ENCODE measurements around the gene TSPAN17.

Gene TSPAN17

DNA sequence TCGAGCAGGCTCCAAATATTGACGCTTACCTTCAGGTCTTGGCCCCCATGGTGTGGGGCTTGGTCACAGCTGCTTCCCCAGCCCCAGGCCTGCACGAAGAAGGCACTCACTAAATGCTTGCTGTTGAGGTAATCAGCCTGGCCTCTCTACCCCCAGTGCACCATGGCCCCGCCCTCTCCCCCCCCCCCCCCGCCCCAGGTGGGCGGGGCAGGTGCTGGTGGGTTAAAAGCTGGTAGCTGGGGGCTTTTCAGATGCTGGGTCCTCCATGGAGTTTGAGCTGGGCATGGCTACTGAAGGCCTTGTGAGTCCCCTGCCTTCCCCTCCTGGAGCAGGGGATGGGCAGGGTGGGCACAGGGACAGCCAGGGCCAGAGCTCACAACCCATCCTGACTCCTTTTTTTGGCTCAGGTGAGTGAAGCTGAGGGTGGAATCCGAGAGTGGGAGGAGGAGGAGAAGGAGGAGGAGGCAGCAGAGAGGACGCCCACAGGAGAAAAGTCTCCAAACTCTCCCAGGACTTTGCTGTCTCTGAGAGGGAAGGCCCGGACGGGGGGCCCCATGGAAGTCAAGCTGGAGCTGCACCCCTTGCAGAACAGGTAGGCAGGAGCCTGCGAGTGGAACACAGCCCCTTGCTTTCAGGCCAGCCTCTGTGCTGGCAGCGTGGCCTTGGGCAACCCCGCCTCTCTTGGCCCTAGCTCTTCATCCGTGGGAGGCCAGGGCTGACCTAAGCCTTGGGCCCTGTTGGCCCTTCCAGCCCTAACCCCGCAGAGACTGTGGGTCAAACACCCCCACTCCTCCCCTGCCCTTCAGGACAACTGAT lies 4.4 kb upstream of the TSPAN17 start:
- DNase-seq = no peak

DNA sequence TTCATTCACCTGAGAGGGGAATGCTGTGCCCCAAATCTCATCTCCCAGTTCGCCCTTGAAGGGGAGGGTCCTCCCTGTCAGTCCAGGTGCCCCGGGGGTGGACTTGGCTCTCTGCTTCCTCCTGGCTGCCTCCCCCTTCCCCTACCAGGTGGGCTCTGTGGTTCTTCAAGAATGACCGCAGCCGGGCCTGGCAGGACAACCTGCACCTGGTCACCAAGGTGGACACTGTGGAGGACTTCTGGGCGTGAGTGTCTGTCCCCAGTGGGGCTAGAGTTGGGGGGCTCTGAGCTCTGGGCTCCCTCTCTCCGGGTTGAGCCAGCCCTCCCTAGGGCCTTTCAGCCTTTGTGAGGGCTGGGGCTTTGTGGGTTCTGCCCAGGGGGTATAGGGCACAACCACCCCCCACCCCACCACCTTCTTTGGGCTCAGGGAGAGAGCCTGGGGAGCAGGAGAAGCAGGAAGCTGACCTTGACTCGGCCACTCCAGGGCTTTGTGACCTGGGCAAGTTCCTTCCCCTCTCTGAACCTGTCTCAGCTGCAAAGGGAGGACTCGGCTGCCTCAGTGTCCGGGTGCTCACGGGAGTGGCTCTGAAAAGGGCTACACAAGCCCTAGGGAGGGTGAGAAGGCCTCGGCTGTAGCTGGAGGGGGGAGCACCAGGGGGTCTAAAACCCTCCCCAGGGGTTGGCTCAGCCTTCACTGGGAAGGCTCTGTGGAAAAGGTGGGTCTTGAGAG lies 3.6 kb upstream of the TSPAN17 start:
- DNase-seq = no peak

DNA sequence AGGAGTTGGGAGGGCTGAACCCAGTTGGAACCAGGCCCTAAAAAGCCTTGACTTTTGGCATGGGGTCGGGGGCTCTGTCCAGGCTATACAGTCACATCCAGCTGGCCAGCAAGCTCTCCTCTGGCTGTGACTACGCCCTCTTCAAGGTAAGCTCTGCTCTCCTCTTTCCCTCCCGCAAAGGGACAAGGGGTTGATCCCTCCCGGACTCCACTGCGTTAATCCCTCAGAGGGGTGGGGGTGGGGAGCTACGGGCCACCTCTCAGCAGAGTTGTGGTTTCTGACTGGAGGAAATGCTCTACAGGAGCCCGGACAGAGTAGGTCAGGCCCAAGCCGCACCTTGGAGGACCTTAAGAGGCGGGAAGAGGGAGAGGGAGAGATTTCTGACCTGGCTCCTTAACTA lies 3.0 kb upstream of the TSPAN17 start:
- DNase-seq = no peak

DNA sequence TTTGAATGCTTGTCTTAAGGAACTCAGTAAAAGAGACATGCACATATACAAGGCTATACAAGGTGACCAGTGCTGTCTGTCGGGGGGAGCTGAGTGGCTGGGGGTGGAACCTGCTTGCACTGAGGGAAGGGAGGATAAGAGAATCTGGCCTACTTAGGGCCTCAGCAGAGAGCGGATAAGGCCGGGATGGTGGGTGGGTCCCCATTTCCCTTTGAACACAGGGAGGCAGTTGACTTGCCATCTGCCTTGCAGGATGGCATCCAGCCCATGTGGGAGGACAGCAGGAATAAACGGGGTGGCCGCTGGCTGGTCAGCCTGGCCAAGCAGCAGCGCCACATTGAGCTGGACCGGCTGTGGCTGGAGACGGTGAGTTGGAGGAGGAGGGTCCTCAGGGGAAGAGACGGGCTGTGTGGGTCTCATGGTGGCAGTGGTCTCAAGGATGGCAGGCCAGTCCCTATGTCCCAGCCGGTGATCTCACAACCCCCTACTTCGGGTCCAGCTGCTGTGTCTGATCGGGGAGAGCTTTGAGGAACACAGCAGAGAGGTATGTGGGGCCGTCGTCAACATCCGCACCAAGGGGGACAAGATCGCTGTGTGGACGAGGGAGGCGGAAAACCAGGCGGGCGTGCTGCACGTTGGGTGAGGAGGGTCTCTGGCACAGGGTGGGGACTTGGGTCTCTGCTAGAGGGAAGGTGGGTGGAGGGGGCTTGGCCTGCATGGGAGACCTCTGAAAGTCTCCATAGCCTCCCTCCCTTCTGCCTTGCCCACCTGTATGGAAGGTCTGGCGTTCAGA lies 2.2 kb upstream of the TSPAN17 start:
- DNase-seq = no peak

DNA sequence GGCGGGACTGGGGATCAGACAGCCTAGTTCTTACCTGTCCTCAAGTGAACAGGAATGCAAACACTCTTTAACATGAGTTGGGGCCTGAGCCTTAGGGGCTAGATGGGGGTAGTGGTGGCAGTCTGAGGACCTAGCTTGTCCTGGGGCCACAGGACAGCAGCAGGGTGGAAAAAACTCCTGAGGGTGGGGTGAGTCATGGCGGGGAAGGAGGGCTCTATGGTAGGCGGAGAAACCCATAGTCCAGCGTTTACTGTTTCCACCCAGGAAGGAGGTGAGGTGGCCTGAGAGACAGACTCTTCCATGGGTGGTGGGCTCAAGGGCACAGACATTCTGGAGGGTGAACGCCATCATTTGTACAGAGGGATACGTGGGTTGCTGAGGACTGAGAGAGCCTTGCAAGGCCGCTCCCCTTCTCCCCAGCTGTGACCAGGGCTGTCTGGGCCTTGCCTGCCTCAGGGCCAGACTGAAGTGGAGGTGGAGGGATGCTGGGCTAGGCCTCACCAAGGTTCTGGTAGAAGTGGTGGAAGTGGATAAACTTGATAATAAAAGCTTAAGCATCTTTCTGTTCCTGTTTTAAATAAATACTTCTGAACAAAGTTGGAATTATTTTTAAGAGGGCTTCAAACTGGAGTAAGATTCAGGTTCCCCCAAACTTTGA lies 1.1 kb upstream of the TSPAN17 start:
- DNase-seq = no peak

DNA sequence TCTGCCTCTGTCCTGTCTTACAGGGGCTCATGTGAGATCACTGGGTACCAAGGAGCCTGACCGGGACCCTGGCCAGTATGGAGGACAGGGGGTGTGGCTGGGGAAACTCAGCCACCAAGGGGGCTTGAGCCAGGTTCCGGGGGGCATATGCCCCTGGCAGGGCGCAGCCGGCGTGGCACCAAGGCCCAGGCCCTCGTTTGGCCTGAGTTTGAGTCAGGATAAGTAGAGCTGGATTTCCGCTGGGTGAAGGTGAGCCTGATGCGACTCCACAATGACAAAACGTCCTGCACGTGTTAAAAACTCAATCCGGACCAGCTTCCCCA lies 616 bp upstream of the TSPAN17 start:
- DNase-seq = no peak

DNA sequence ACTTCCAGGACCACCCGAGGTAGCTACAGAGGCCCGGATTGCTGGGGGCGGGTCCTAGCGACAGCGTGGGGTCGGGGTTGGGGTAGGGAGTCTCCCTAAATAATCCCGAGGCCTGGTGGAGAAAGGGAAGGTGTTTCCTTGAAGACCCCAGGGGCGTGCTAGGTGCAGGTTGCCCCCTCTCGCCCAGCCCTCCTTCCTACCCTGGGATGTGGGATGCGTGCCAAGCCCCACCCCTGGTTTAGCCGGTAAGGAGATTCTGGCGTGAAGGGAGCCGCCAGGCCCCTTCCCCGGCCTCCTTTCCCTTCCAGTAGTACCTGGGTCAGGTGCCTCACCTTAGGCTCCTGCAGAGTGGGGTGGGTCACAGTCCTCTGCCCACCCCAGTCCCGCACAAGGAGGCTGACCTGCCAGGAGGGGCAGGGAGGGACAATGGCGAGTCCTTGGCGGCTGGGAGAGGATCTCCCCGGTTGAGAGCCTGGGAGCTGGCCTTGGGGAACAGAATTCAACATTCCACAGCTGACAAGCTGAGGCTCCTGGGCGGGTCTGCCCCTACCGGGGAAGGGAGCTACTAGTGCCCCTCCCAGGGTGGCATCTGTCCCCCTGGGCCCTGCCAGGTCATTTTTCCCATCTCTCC lies 674 bp downstream of the TSPAN17 start:
- DNase-seq = peak; percentile 31

DNA sequence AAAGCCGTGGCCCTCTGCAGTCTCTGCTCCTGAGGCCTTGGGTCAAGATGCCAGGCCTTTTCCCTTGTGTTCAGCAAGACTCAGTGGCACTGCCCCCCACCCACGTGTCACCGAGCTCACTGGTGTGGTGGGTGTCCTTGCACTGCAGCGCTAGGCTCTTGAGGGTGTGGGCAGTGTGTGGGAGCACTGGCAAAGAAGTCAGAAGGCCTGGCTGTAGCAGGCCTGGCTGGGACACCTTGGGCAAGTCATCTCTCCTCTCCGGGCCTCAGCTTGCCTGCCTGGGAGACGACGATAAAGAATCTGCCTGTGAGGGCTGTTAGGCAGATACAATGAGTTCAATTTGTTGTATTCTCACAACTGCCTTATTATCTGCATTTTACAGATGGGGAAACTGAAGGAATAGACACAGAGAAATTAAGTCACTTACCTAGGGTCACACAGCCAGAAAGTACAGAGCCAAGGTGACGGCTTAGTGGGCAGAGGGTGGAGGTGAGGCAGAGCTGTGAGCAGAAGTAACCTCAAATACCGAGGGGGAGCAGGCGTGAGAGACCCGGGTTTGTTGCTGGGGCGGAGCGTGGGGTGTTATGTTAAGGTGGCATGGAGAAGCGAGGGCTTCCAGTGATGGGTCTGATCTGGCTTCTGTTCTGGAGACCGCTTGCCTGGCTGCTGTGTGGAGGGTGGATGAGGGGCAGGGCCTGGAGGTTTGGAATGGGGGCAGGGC lies 1.4 kb downstream of the TSPAN17 start:
- DNase-seq = peak; percentile 55

DNA sequence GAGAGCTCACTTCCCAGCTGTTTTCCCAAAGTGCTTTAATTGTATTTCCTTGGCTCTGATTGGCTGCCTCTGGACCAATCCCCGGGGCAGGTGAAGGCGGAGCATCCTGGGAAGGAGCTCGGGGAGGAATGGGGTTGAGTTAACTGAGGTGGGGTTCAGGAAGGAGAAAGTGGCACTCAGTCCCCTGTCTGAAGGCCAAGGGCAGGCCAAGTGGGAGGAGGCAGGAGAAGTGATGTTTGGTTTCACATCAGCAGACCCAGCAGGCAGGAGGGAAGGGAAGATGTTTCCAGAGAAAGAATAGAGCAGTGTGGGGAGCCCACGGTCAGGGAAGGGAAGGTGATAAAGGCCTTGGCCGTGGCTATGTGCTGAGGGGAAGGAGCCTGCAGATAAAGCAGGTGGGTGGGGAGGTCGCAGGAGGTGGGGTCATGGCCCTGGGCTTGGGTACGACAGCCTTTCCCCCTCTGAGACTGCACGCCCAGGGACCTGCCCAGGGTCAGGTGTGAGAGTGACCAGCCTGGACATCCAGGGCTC lies 3.1 kb downstream of the TSPAN17 start:
- DNase-seq = no peak

DNA sequence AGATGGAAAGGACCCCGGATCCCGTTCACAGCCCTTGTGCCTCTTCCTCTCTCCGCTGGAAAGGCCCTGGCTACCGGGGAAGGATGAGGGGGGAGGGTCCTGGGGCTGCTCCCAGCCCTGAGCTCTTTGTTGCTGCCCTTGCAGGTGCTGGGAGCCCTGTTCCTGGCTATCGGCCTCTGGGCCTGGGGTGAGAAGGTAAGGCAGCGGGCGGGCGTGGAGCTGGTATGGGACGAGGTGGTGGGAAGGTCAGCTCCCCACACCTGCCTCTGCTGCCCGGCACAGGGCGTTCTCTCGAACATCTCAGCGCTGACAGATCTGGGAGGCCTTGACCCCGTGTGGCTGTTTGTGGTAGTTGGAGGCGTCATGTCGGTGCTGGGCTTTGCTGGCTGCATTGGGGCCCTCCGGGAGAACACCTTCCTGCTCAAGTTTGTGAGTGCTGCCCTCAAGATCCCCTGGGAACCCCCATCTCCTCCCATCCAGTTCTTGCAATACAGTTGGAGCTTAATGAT lies 4.2 kb downstream of the TSPAN17 start:
- DNase-seq = no peak

DNA sequence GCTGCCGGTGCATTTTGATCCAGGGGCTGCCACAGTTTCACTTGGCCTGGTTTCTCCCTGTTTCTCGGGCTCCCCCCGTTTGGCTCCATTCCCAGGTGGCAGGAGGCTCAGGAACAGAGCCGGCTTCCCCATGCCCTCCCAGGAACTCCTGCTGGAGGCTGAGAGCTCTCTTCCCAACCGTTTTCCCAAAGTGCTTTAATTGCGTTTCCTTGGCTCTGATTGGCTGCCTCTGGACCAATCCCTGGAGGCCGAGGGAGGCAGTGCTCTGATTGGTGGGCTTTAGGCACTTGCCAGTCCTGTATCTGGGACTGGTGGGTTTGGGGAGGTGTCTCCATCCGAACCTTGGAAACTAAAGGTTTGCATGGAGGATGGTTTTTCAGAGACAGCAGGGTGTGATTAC lies 4.9 kb downstream of the TSPAN17 start:
- DNase-seq = no peak

DNA sequence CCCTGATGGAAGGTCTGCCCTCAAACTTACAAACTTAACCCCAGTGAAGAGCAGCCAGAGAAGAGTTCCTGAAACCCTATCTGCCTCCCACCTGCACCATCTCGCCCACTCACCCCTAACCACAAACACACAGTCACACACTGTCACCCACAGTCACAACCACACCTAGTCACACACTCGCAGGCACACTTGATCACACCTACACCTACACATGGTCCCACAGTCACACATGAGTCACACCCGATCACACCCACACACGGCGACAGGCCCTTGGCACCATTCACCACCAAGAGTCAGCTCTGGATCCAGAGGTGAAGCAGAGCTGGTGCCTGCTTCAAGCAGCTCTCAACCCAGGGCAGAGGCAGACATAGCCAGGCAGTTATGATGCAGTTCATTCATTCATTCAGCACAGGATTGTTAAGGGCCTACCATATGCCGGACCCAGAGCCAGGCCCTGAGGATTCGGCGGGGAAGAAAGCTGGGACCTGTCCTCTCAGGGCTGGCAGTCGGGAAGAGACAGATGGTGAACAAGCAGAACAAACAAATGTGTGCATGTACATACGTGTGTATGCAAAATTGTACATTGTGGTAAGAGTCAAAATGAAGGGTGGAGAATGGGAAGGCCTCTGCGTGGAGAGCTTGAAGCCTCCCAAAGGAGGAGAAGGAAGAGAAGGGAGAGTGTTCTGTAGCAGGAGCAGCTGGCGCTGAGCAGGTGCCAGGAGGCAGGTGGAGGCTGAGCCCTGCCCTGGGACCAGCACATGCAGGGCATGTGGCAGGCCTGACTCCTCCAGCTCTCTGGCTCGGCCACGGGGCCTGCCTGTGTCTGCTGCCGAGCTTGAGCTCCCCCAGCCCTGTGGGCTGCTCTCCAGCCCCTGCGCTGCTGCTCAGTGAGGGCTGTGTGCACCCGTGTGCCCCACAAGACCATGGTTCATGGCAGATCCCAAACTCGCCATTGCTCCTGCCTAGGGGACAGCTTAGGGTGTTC lies 6.4 kb downstream of the TSPAN17 start:
- peak; percentile 68 for DNase-seq

DNA sequence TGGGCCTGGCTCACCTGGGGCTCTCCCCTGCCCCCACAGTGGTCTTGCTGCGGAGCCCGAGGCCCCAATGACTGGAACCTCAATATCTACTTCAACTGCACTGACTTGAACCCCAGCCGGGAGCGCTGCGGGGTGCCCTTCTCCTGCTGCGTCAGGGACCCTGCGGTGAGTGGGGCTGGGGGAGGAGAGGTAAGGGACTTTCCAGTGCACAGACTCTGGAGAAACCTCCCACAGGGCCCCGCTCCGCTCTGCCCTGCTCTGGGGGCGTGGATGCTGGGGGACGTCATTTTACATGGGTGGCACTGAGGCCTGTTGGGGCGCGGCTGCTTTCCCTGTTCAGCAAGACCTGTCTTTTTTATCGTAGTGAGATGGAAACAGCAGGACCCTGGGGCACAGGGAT lies 7.6 kb downstream of the TSPAN17 start:
- no peak for DNase-seq

DNA sequence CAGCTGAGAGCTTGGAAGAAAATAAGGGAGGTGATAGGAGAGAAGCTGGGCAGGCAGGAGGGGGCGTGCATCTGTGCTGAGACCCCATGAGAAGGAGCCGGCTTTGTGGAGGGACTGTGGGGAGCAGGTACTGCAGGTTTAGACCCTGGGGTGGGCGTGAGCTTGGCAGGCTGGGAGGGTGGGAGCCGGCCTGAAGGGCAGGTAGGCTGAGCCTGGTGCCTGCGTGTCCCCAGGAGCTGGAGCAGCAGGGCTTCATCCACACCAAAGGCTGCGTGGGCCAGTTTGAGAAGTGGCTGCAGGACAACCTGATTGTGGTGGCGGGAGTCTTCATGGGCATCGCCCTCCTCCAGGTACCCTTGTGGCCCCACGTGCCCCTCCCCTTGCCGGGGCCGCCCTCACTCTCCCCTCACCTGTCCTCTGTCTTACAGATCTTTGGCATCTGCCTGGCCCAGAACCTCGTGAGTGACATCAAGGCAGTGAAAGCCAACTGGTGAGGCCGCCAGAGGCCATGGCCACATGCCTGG lies 9.2 kb downstream of the TSPAN17 start:
- DNase-seq = no peak

DNA sequence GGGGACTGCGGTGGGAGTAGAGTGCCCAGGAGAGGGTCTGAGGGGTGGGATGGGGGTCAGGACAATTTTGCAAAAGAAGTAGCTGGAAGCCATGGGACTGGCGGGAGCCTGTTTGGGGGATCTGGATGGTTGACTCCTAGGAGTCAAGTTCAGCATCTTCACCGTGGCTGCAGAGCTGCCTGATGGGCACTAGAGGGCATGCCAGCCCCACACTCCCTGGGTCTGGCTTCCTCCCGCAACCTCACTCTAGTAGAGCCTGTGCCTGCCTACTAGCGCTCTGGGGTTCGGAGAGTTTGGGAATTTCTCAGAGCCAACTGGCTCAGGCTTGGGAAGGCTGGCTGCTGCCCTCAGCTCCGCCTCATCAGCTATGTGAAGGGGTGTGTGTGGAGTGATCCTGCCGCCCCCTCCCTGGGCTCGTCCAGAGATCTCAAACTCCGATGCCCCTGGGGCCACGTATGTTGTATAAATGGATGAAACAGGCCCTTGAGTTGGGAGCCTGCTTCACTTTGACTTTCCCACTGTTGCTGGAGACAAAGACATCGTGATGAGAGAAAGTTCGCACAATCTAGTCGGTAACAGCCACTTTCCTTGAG lies 10.8 kb downstream of the TSPAN17 start:
- DNase-seq = peak; percentile 76

DNA sequence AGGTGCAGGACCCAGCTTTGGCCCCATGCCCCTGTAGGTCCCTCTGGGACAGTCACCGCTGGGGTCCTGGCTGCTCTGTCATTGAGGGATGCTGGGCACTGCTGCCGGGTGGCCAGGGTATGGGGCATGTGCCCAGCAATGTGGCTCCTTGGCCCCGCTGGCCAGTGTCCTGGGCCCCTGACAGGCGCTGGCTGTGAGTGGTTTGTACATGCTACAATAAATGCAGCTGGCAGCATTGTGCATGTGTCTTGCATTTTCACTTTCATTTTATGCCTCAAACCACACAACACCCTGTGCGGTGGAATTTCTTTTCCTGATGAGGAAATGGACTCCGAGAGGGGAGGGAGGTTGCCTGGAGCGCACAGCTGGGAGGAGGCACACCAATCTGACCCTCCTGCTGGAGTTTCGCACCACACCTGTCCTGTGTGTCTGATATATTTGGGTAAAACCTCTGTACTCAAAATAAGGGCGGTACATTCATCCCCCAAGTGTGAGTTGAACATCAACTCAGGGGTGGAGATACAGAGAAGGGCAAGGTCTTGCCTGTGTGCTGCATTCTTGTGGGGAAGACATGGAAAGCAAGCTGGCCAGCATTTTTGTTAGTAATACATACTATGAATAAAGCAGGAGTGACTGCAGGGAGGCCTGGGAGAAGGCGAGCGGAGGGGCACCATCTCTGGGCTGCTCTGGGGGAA lies 11.7 kb downstream of the TSPAN17 start:
- DNase-seq = peak; percentile 44

DNA sequence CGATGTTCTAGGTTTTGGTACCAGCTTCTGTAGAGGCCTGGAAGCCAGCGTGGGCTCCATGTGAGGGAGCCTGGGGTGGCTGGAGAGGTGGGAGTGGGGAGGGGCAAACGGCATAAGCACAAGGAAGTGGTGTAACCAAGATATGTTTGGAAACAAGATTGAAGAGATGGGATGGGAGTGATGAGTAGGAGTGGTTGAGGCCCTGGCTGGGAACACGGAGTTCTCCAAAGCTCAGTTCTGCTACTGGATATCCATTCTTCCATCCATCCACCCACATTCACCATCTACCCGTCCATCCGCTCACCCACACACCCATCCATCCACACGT lies 12.2 kb downstream of the TSPAN17 start:
- DNase-seq = no peak

DNA sequence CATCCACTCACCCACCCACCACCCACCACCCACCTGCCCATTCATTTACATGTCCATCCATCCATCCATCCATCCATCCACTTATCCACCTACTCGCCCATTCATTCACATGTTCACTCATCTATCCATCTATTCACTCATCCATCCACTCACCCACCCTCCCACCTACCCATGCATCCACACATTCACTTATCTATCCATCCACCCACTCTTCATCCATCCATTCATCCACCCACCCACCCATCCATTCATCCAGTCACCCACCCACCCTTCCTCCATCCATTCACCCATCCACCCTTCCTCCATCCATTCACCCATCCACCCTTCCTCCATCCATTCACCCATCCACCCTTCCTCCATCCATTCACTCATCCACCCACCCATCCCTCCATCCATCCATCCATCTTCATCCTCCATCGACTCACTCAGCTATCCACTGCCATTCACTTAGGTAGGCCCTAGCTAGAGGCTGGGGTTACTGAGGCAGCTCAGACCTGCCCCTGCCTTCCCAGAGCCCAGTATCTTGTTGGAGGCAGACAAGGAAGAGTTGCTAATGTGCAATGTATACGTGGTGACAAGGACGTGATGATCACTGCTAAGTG lies 12.7 kb downstream of the TSPAN17 start:
- DNase-seq = no peak

DNA sequence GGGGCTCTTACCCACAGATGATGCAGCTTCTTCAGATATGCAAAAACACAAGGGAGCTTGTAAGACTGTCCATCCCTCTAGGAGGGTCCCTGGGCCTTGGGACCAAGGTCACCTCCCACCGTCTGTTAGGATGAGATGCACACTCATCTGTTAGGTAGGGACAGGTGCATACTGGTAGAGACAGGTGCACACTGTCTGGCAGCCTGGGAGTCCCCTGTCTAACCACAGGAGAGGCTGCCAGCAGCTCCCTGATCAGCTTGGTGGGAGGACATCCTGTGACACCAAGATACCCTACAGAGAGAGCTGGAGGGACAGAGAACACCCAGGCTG lies 13.2 kb downstream of the TSPAN17 start:
- DNase-seq = no peak
